Stimulated activated CD4-positive, alpha-beta T cell treated with anti-CD3 and anti-CD28 coated beads, Interleukin-2, amount 100 ng/mL, for 48 hours (primary cell): ENCODE results near the gene CPXM2.

Source experiments
- DNase-seq, 2 donors: peaks; one replicate each; pipeline ENCODE4 v3.0.0-alpha.2; 2020

The CPXM2 gene

GRCh38 chr10:123891144-123892071 is at the start of gene CPXM2:
Gene CPXM2, minus strand, starts transcription at chr10:123891807. Its CDS starts 148 bp downstream, at chr10:123891659.
- no peak for DNase-seq

- DNase-seq = no peak
Measured at GRCh38 chr10:123939591-123939990, 48.0 kb upstream of the CPXM2 start.

- DNase-seq = no peak
Measured at GRCh38 chr10:123938890-123939289, 47.3 kb upstream of the CPXM2 start.

GRCh38 chr10:123936426-123936825 is 44.8 kb upstream of the CPXM2 start:
- DNase-seq = no peak

GRCh38 chr10:123935680-123936079 is 44.1 kb upstream of the CPXM2 start:
- DNase-seq = no peak

GRCh38 chr10:123934846-123935245 is 43.2 kb upstream of the CPXM2 start:
- DNase-seq = no peak

- no peak for DNase-seq
Measured at GRCh38 chr10:123930340-123931001, 38.9 kb upstream of the CPXM2 start.

GRCh38 chr10:123929791-123930190 is 38.2 kb upstream of the CPXM2 start:
- DNase-seq = no peak

- no peak for DNase-seq
Measured at GRCh38 chr10:123928427-123928826, 36.8 kb upstream of the CPXM2 start.

- no peak for DNase-seq
Measured at GRCh38 chr10:123926401-123927264, 35.0 kb upstream of the CPXM2 start.

GRCh38 chr10:123922126-123922525 is 30.5 kb upstream of the CPXM2 start:
- DNase-seq = no peak

- no peak for DNase-seq
Measured at GRCh38 chr10:123916775-123917174, 25.2 kb upstream of the CPXM2 start.

- DNase-seq = no peak
Measured at GRCh38 chr10:123913688-123914268, 22.2 kb upstream of the CPXM2 start.

GRCh38 chr10:123912871-123913270 is 21.3 kb upstream of the CPXM2 start:
- no peak for DNase-seq

- DNase-seq = no peak
Measured at GRCh38 chr10:123912466-123912865, 20.9 kb upstream of the CPXM2 start.

GRCh38 chr10:123911866-123912265 is 20.3 kb upstream of the CPXM2 start:
- no peak for DNase-seq

- DNase-seq = no peak
Measured at GRCh38 chr10:123909866-123910265, 18.3 kb upstream of the CPXM2 start.

GRCh38 chr10:123909426-123909825 is 17.8 kb upstream of the CPXM2 start:
- DNase-seq = no peak

GRCh38 chr10:123908379-123908778 is 16.8 kb upstream of the CPXM2 start:
- DNase-seq = no peak

- DNase-seq = no peak
Measured at GRCh38 chr10:123906884-123907652, 15.5 kb upstream of the CPXM2 start.

- DNase-seq = no peak
Measured at GRCh38 chr10:123906296-123906695, 14.7 kb upstream of the CPXM2 start.

- DNase-seq = no peak
Measured at GRCh38 chr10:123904834-123905409, 13.3 kb upstream of the CPXM2 start.
